Neural cell (in vitro differentiated cells): ENCODE results near the gene CAT.

Experiments
- CTCF ChIP-seq: fragments of 450-650 bp; IDR thresholded peaks from 2 replicates; pipeline ENCODE4 v1.5.1; 2014; ENCODE audit warnings: antibody characterized with exemption, mild to moderate bottlenecking, moderate library complexity; ENCODE audit not compliant: poor library complexity, severe bottlenecking
- EZH2 ChIP-seq: fragments of 200-600, 300-800 bp; shearing (Covaris generic), sonication (generic); IDR thresholded peaks from 2 replicates; pipeline ENCODE4 v1.6.1; 2014; ENCODE audit warnings: antibody characterized with exemption, low read length, borderline replicate concordance, mild to moderate bottlenecking; ENCODE audit not compliant: insufficient read depth, poor library complexity, severe bottlenecking
- MXI1 ChIP-seq: fragments of 450-650 bp; conservative IDR thresholded peaks from 2 replicates; pipeline ENCODE4 v1.6.1; 2014; ENCODE audit warnings: antibody characterized with exemption, mild to moderate bottlenecking; ENCODE audit not compliant: poor library complexity, severe bottlenecking
- POLR2AphosphoS5 ChIP-seq: IDR thresholded peaks from 2 replicates; pipeline ENCODE4 v1.6.1; 2012
- RAD21 ChIP-seq: fragments of 450-650 bp; conservative IDR thresholded peaks from 2 replicates; pipeline ENCODE4 v1.6.1; 2014; ENCODE audit warnings: antibody characterized with exemption, mild to moderate bottlenecking, moderate library complexity
- TAF1 ChIP-seq: IDR thresholded peaks from 2 replicates; pipeline ENCODE4 v1.6.1; 2012; ENCODE audit warnings: low read depth
- TF ChIP-seq, protein P1 (sequence below): IDR thresholded peaks from 2 replicates; pipeline ENCODE4 v1.6.1; 2012; ENCODE audit warnings: borderline replicate concordance

- TF ChIP-seq POLR2AphosphoS5 (peak; percentile 66), CTCF (no peak), EZH2 (no peak), RAD21 (no peak), TAF1 (peak; percentile 41), MXI1 (peak; percentile 61)
- TF ChIP-seq, protein P1, sequence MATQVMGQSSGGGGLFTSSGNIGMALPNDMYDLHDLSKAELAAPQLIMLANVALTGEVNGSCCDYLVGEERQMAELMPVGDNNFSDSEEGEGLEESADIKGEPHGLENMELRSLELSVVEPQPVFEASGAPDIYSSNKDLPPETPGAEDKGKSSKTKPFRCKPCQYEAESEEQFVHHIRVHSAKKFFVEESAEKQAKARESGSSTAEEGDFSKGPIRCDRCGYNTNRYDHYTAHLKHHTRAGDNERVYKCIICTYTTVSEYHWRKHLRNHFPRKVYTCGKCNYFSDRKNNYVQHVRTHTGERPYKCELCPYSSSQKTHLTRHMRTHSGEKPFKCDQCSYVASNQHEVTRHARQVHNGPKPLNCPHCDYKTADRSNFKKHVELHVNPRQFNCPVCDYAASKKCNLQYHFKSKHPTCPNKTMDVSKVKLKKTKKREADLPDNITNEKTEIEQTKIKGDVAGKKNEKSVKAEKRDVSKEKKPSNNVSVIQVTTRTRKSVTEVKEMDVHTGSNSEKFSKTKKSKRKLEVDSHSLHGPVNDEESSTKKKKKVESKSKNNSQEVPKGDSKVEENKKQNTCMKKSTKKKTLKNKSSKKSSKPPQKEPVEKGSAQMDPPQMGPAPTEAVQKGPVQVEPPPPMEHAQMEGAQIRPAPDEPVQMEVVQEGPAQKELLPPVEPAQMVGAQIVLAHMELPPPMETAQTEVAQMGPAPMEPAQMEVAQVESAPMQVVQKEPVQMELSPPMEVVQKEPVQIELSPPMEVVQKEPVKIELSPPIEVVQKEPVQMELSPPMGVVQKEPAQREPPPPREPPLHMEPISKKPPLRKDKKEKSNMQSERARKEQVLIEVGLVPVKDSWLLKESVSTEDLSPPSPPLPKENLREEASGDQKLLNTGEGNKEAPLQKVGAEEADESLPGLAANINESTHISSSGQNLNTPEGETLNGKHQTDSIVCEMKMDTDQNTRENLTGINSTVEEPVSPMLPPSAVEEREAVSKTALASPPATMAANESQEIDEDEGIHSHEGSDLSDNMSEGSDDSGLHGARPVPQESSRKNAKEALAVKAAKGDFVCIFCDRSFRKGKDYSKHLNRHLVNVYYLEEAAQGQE, result peak; percentile 44
Measured at GRCh38 chr11:34438529-34439507, at the start of gene CAT.
